ENCODE measurements around the gene PHOX2A.

PHOX2A gene

DNA sequence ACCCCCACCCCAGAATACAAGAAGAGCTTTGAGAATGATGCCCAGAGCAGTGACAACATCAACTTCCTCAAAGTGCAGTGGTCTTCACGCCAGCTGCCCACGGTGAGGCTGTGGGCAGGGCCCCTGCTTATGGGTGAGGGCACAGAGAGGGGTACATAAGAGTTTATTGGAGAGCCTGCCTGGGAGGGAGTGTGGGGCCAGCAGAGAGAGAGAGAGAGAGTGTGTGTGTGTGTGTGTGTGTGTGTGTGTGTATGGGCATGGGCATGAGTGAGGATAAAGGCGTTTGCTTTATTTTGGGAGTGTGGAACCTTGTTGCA, 9.5 kb downstream of the PHOX2A start:
- no peak overlapping the region for H3K4me3 ChIP-seq (ENCODE audit: low read depth, low read length)
- no peak for DNase-seq (ENCODE audit: low read depth)
- TF ChIP-seq, protein P1, sequence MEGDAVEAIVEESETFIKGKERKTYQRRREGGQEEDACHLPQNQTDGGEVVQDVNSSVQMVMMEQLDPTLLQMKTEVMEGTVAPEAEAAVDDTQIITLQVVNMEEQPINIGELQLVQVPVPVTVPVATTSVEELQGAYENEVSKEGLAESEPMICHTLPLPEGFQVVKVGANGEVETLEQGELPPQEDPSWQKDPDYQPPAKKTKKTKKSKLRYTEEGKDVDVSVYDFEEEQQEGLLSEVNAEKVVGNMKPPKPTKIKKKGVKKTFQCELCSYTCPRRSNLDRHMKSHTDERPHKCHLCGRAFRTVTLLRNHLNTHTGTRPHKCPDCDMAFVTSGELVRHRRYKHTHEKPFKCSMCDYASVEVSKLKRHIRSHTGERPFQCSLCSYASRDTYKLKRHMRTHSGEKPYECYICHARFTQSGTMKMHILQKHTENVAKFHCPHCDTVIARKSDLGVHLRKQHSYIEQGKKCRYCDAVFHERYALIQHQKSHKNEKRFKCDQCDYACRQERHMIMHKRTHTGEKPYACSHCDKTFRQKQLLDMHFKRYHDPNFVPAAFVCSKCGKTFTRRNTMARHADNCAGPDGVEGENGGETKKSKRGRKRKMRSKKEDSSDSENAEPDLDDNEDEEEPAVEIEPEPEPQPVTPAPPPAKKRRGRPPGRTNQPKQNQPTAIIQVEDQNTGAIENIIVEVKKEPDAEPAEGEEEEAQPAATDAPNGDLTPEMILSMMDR (conservative IDR thresholded peaks at IDR 0.05; ENCODE audit: low read depth, low read length), result no peak

DNA sequence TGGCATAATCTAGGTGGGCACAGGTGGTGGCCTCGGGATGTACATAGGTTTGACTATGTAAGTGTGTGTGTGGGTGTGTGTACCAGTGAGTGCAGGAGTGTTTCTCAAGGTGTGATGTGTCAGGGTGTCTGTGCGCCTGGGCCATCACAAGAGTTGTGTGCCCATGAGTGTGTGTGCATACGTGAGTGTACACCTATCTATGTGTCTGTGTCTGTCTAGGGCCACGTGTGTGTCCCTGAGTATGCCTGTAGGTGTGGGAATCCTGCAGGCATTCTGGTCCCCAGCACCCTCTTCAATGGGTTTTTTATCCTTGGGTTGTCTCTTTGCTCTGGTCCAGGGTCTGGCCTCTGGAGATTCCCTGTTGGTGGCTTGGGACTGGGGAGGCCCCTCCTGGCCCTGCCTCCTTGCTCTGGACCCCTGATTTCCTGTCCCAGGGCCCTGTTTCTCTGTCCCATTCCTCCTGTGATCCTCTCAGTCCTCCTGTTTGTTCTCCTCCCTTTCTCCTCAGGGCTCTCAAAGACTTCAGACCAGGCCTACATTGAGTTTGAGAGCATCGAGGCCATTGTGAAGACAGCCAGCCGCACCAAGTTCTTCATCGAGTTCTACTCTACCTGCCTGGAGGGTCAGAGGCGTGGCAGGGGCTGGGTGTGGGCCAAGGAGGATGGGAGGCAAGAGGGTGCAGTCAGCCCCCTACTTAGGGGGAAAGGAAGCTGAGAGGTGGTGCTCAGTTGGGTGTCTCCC, 10.0 kb downstream of the PHOX2A start:
- DNase-seq (ENCODE audit: low read depth), result no peak
- H3K4me3 ChIP-seq (ENCODE audit: low read depth, low read length), result no peak overlapping the region
- TF ChIP-seq, protein P1 (conservative IDR thresholded peaks at IDR 0.05; ENCODE audit: low read depth, low read length), result no peak

DNA sequence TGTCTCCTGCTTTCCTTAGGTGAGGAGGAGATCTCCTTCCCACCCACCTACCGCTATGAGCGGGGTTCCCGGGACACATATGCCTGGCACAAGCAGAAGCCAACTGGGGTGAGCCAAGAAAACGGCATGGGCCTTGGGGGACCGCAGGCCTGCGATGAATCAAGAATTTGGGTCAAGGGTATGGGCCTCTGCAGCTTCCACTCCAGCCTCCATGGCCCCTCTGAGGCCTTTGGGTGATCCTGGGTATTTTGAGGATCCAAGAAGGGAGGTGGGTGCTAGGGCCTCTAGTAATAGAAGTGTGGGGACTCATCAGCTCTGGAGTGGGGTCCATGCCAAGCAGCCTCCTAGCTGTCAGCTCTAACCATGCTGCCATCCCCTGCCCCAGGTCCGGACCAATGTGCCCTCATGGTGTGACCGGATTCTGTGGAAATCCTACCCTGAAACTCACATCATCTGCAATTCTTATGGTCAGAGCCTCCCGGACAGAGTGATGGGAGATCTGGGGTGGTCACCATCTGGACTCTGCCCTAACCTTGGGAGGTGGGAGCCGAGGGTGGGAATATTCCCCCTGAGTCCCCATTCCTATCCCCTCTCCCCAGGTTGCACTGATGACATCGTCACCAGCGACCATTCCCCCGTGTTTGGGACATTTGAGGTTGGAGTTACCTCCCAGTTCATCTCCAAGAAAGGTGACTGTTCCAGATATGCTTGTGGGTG, 10.8 kb downstream of the PHOX2A start:
- no peak for DNase-seq (ENCODE audit: low read depth)
- no peak overlapping the region for H3K4me3 ChIP-seq (ENCODE audit: low read depth, low read length)

DNA sequence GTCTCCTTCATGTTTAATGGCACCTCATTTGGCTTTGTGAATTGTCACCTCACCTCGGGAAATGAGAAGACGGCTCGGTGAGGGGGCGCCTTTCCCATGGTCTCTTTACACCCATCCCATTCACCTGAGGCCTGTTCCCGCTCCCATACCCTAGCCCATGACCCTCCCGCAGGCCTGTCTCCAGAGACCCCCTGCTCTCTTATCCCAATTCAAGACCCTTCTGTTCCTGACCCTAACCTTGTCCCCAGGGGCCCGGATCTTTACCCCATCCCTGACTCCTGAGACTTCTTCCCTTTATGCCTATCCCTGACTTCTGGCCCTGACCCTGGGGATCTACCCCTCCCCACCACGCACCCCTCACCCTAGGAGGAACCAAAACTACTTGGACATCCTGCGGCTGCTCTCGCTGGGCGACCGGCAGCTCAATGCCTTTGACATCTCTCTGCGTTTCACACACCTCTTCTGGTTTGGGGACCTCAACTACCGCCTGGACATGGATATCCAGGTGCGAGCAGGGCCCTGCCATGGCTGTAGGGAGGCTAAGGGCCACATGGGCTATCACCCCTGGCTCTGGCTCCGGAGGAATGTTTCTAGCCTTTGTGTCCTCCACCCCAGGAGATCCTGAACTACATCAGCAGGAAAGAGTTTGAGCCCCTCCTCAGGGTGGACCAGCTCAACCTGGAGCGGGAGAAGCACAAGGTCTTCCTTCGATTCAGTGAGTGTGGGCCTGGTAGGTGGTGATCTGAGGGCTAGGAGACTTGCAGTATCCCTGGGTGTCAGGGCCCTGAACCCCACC, 11.5 kb downstream of the PHOX2A start:
- no peak for DNase-seq (ENCODE audit: low read depth)
- TF ChIP-seq, protein P1 (conservative IDR thresholded peaks at IDR 0.05; ENCODE audit: low read depth, low read length), result no peak

More for the DNA sequence above, 10.8 kb downstream of the PHOX2A start:
- TF ChIP-seq, protein P1 (conservative IDR thresholded peaks at IDR 0.05; ENCODE audit: low read depth, low read length), result no peak

DNA sequence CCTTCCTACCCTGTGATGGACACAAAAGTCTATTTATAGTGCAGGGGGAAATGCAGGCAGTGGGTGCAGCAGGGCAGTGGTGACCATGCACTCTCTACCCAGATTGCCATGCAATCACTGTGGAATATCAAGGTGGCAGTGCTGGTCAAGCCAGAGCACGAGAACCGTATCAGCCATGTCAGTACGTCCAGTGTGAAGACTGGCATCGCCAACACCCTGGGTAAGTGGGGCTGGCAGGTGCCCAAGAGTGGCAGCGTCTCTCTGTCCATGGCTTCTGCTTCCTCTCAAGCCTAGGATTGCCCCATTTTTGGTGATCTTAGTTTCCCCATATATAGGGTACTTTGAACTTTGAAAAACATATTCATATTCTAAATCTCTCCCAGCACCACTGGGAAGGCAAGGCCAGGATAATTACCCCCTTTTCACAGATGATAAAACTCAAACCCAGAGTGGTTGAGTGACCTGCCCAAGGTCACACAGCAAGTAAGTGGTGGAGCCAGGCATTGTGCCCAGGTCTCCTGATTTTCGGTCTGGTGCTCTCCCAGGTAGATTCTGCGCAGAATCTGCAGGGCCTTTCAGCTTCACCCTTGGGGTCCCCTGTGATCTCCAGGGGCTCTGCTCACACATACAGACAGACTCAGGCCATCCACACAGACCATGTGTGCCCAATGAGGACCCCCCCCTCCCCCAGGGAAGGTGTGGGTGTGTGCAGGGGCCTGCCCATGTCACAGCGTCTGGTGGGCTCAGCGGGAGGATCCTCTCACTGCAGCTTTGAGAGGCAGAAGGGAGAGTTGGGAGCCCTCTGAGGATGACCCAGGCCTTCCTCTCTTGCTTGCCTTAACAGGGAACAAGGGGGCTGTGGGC, 12.3 kb downstream of the PHOX2A start:
- no peak overlapping the region for H3K4me3 ChIP-seq (ENCODE audit: low read depth, low read length)
- DNase-seq (ENCODE audit: low read depth), result no peak
- TF ChIP-seq, protein P1 (conservative IDR thresholded peaks at IDR 0.05; ENCODE audit: low read depth, low read length), result no peak

More for the DNA sequence above, 11.5 kb downstream of the PHOX2A start:
- no peak overlapping the region for H3K4me3 ChIP-seq (ENCODE audit: low read depth, low read length)

DNA sequence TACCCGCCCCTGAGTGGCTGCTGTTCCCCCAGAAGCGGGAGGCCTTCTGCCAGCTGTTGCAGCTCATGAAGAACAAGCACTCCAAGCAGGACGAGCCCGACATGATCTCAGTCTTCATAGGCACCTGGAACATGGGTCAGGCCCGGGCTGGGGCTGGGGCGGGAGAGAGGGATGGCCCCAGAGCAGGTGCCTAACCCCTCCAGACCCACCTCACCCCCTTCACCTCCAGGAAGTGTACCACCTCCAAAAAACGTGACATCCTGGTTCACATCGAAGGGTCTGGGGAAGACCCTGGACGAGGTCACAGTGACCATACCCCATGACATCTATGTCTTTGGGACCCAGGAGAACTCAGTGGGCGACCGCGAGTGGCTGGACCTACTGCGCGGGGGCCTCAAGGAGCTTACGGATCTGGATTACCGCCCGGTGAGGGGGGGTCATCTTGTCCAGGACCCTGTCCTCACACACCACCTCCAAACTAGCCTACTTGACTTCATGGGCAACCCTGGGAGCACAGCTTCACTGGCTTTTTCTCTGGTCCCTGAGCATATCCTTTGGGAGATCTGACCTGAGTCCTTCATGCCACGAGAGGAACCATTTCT, 13.1 kb downstream of the PHOX2A start:
- no peak overlapping the region for H3K4me3 ChIP-seq (ENCODE audit: low read depth, low read length)
- no peak for DNase-seq (ENCODE audit: low read depth)
- TF ChIP-seq, protein P1 (conservative IDR thresholded peaks at IDR 0.05; ENCODE audit: low read depth, low read length), result no peak
